Testis (tissue), 3 donors: ENCODE measurements around the gene CEMIP2. TPM values are rescaled to one million over a fixed set of nuclear protein-coding genes. Genes with fewer than 3 reads are reported as not detected.

ENCODE experiments used
- DNase-seq: peaks from one replicate; pipeline ENCODE4 v3.0.0-alpha.2; 2019
- H3K27ac ChIP-seq, 2 donors: fragments of 200-600 bp; sonication (generic); one replicate each; pipeline ENCODE4 v1.5.1; 2019
- H3K27me3 ChIP-seq: fragments of 200-600 bp; sonication (generic); one replicate; pipeline ENCODE4 v1.5.1; 2019
- H3K36me3 ChIP-seq: fragments of 200-600 bp; sonication (generic); one replicate; pipeline ENCODE4 v1.5.1; 2017; ENCODE audit warnings: low read depth; ENCODE audit errors: missing control alignments
- H3K4me1 ChIP-seq: fragments of 200-600 bp; sonication (generic); one replicate; pipeline ENCODE4 v1.5.1; 2019
- H3K4me3 ChIP-seq, 2 donors: fragments of 200-600 bp; sonication (generic); one replicate each; pipeline ENCODE4 v1.5.1; 2017 to 2019
- H3K9me3 ChIP-seq: fragments of 200-600 bp; sonication (generic); one replicate; pipeline ENCODE4 v1.5.1; 2017
- POLR2A ChIP-seq: fragments of 450-650 bp; IDR thresholded peaks from one replicate; pipeline ENCODE4 v1.6.1; 2017; ENCODE audit warnings: antibody characterized with exemption, mild to moderate bottlenecking, moderate library complexity
- WGBS, 2 donors: methylation state at CpG; one replicate each; pipeline ENCODE4 v1.1.5; 2018; 5-methylcytosine and 5-hydroxymethylcytosine counted together
- intact Hi-C: fragments of 100-400 bp; cut with DNase I; formaldehyde crosslinking; loops from one replicate; pipeline ENCODE4 v1.15.1; 2023; ENCODE audit warnings: low total_unique reads
- polyA plus RNA-seq: library from polyadenylated mRNA; stranded (reverse); fragments of 350-450 nt; fragmentation: Illumina TruSeq; extraction: RNeasy Lipid Tissue Mini Kit (QIAGEN cat#74804); gene quantifications from one replicate; pipeline ENCODE4 v1.2.3, GENCODE V29; 2014; ENCODE audit warnings: low read depth, low replicate concordance; ENCODE audit not compliant: insufficient read depth
- total RNA-seq, 2 donors: library from RNA; depleted of rRNA; stranded (reverse); fragments of >200 nt; gene quantifications; one replicate each; pipeline ENCODE4 v1.2.3, GENCODE V29; 2016
- TF ChIP-seq, protein P1 (sequence below), 3 experiments: fragments of 450-650 bp in 2 of 3; fragments of 200-600 bp in 1 of 3; sonication (generic) in 1 of 3; IDR thresholded peaks; one replicate each; pipeline ENCODE4 v1.5.1; 2016 to 2019; ENCODE audit warnings: antibody characterized with exemption in 3 of 3, mild to moderate bottlenecking in 2 of 3, moderate library complexity in 1 of 3

The CEMIP2 gene
- total and polyA plus RNA-seq, 3 donors from 2014 or later = 18.3 to 146 (median 109) TPM

DNA sequence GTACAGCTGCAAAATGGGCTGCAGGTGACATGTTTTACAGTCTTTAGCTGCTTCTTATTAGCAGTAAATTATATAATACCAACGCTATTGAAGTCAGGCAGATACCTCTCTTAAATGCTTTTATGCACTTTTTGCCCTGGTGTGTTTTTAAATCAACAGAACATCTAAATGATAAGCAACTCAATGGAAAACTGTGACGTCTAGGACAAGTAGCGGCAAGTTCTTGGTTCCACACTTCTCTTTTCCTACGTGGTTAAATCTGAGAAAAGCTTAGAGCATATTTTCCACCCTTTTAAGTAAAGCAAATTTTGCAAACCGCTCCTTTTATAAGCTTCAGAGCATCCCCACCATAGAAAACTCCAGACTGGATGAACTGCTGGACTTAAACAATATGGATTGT is 58.1 kb downstream of the CEMIP2 start:
- 86% methylated on average over 5 of the region's 5 CpGs for WGBS, 2 donors
- H3K4me3 ChIP-seq = no peak overlapping the region
- TF ChIP-seq, protein P1, sequence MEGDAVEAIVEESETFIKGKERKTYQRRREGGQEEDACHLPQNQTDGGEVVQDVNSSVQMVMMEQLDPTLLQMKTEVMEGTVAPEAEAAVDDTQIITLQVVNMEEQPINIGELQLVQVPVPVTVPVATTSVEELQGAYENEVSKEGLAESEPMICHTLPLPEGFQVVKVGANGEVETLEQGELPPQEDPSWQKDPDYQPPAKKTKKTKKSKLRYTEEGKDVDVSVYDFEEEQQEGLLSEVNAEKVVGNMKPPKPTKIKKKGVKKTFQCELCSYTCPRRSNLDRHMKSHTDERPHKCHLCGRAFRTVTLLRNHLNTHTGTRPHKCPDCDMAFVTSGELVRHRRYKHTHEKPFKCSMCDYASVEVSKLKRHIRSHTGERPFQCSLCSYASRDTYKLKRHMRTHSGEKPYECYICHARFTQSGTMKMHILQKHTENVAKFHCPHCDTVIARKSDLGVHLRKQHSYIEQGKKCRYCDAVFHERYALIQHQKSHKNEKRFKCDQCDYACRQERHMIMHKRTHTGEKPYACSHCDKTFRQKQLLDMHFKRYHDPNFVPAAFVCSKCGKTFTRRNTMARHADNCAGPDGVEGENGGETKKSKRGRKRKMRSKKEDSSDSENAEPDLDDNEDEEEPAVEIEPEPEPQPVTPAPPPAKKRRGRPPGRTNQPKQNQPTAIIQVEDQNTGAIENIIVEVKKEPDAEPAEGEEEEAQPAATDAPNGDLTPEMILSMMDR (IDR thresholded peaks at IDR 0.05) = no peak
- TF ChIP-seq POLR2A = no peak
- intact Hi-C loops = no loop called here
- no peak overlapping the region for H3K27ac ChIP-seq
- no peaks in the 10 kb centered on the region for H3K27me3 ChIP-seq
- no peaks in the 10 kb centered on the region for H3K9me3 ChIP-seq
- no peak for DNase-seq
- no peaks in the 10 kb centered on the region for H3K4me1 ChIP-seq
- no peaks in the 10 kb centered on the region for H3K36me3 ChIP-seq

- intact Hi-C loops = no loop called here
- 83 to 91% methylated on average over 1 of the region's 1 CpG for WGBS, 2 donors
- TF ChIP-seq, protein P1 (IDR thresholded peaks at IDR 0.05) = no peak
- TF ChIP-seq POLR2A = no peak
- Histone ChIP-seq H3K36me3 (no peaks in the 10 kb centered on the region), H3K9me3 (no peaks in the 10 kb centered on the region), H3K27me3 (no peaks in the 10 kb centered on the region), H3K4me1 (no peaks in the 10 kb centered on the region), H3K4me3 (no peak overlapping the region), H3K27ac (no peak overlapping the region)
- no peak for DNase-seq
Observed at GRCh38 chr9:71709384-71709783, 58.9 kb downstream of the CEMIP2 start.

DNA sequence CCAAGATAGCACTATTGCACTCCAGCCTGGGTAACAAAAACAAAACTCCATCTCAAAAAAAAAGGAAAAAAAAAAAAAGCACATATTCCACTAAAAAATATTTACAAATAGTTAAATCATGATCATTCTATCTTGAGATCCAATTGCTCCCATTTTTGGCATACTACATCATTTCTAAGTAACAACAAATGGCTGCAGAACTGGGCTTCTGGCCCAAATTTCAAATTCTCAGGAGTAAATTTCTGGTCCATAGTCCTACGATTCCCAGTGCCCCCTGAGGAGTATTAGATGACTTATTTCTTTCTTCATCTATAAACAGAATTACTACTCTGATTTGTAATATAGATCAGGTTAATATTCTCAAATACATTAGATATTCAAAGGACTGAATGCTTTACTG is 62.1 kb downstream of the CEMIP2 start:
- intact Hi-C loops = no loop called here
- H3K4me3 ChIP-seq = no peak overlapping the region

DNA sequence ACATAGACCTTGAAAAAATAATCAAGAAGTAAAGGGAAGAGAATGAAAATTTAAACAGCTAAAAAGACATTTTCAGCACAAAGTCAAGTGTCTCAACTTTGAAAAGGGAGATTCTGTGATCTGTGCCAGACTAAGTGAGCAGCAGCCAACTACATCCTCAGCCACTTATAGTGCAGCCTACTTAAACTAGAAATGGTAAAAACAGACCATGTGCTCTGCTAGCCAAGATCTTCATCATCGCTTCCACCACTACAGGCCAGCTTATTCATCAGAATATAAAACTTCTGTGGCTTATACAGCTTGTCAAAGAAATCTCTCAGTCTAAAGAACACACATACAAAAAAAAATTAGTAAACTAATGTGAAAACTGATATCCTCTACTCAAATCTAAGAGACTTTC is 63.5 kb downstream of the CEMIP2 start:
- H3K27ac ChIP-seq = no peak overlapping the region
- no peak for DNase-seq
- no peaks in the 10 kb centered on the region for H3K4me1 ChIP-seq
- H3K36me3 ChIP-seq = no peaks in the 10 kb centered on the region
- no peak for TF ChIP-seq POLR2A
- TF ChIP-seq, protein P1 (IDR thresholded peaks at IDR 0.05) = no peak
- WGBS, 2 donors = 94 to 96% methylated on average over 1 of the region's 1 CpG
- H3K27me3 ChIP-seq = no peaks in the 10 kb centered on the region
- intact Hi-C loops = no loop called here
- no peak overlapping the region for H3K4me3 ChIP-seq
- H3K9me3 ChIP-seq = no peaks in the 10 kb centered on the region

More for the DNA sequence above, 62.1 kb downstream of the CEMIP2 start:
- H3K4me1 ChIP-seq = no peaks in the 10 kb centered on the region
- no peak for TF ChIP-seq POLR2A
- TF ChIP-seq, protein P1 (IDR thresholded peaks at IDR 0.05) = no peak
- H3K27ac ChIP-seq = no peak overlapping the region
- 68 to 71% methylated on average over 1 of the region's 1 CpG for WGBS, 2 donors
- DNase-seq = no peak
- H3K9me3 ChIP-seq = no peaks in the 10 kb centered on the region
- H3K36me3 ChIP-seq = no peaks in the 10 kb centered on the region
- no peaks in the 10 kb centered on the region for H3K27me3 ChIP-seq

DNA sequence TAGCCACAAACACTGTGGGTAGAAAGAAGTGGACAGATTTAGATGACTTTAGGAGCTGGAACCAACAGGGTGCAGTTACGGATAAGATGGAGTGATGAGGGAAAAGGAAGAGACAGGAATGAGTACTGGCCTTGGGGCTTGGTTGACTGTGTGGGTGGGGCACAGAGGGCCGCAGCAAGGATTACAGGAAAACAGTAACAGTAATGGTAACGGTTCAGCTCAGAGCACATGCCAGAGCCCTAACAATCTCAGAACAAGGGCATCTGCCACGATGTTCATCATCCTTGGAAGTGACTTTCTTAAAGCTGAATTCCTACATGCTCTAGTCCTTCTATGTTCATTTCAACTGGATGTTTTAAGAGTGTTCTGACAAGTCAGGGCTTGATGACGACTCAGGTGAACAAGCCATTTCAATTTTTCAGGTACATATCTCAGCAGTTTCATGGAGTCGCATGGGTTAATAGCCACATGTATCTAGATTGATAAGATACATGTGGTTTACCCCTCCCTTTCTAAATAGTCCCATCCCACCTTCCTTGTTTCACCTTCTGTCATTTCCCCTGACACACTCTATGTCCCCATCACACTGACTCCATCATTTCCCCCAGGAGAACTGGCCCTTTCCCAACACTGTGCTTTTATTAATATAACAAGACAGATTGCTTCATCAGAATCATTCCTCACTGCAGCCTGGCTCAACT is 65.0 kb downstream of the CEMIP2 start:
- no peak overlapping the region for H3K27ac ChIP-seq
- DNase-seq = no peak
- intact Hi-C loops = no loop called here
- H3K36me3 ChIP-seq = no peaks in the 10 kb centered on the region
- no peak overlapping the region for H3K4me3 ChIP-seq
- H3K27me3 ChIP-seq = no peaks in the 10 kb centered on the region
- no peaks in the 10 kb centered on the region for H3K9me3 ChIP-seq
- WGBS, 2 donors = 79 to 82% methylated on average over 6 of the region's 6 CpGs
- TF ChIP-seq, protein P1 (IDR thresholded peaks at IDR 0.05) = no peak
- TF ChIP-seq POLR2A = no peak
- no peaks in the 10 kb centered on the region for H3K4me1 ChIP-seq
